H1 (cell line): ENCODE measurements around the gene CEP57L1. TPM values are rescaled to one million over a fixed set of nuclear protein-coding genes. Genes with fewer than 3 reads are reported as not detected.

ENCODE experiments used
- CTCF ChIA-PET: fragments of 300-600 bp; sonication (Branson Sonifier 250); formaldehyde crosslinking; loops from one replicate; lab custom pipeline; 2021; ENCODE audit not compliant: partially characterized antibody; lab: Charles Lee
- POLR2A ChIA-PET: fragments of 300-600 bp; sonication (Branson Sonifier 250); formaldehyde crosslinking; loops from one replicate; lab custom pipeline; 2021; ENCODE audit warnings: inconsistent platforms; ENCODE audit not compliant: partially characterized antibody; lab: Charles Lee
- DNase-seq, 2 experiments: peaks; one replicate each; pipeline versions ENCODE4 v3.0.0 to v3.0.0-alpha.2; 2010 to 2022; ENCODE audit warnings: low spot score in 2 of 2, low read depth in 1 of 2, mixed read lengths in 1 of 2
- FAIRE-seq: peaks from 2 replicates; lab custom pipeline; 2011; peaks lifted over from hg19 to GRCh38; lab: Jason Lieb, UNC
- H2AFZ ChIP-seq: 2 replicates; pipeline ENCODE4 v1.8.1; 2012; ENCODE audit warnings: low read length, inconsistent platforms
- H2AK5ac ChIP-seq: 2 replicates; pipeline ENCODE4 v1.6.1; 2013; ENCODE audit warnings: low read depth, low read length
- H2BK120ac ChIP-seq: replicated peaks from 2 replicates; pipeline ENCODE3; 2013; ENCODE audit warnings: low read depth, low read length, inconsistent platforms
- H2BK12ac ChIP-seq: 2 replicates; pipeline ENCODE4 v1.6.1; 2013; ENCODE audit warnings: low read depth, low read length
- H2BK15ac ChIP-seq: 2 replicates; pipeline ENCODE4 v1.6.1; 2013; ENCODE audit warnings: low read length
- H2BK20ac ChIP-seq: 2 replicates; pipeline ENCODE4 v1.6.1; 2013; ENCODE audit warnings: low read length
- H2BK5ac ChIP-seq: 2 replicates; pipeline ENCODE4 v1.6.1; 2013; ENCODE audit warnings: low read depth, low read length
- H3K14ac ChIP-seq: 2 replicates; pipeline ENCODE4 v1.6.1; 2013; ENCODE audit warnings: inconsistent platforms; ENCODE audit not compliant: insufficient read length
- H3K18ac ChIP-seq: 2 replicates; pipeline ENCODE4 v1.6.1; 2013; ENCODE audit warnings: low read length; ENCODE audit errors: extremely low read depth
- H3K23ac ChIP-seq: 2 replicates; pipeline ENCODE4 v1.6.1; 2013; ENCODE audit warnings: inconsistent platforms; ENCODE audit not compliant: insufficient read length
- H3K23me2 ChIP-seq: 2 replicates; pipeline ENCODE4 v1.6.1; 2013; ENCODE audit warnings: low read depth, low read length
- H3K27ac ChIP-seq: 2 replicates; pipeline ENCODE4 v1.6.1; 2011; ENCODE audit warnings: low read depth, low read length, inconsistent platforms
- H3K27me3 ChIP-seq, 4 experiments: replicated peaks in 1 of 4; 1 replicate in 1 of 4; 2 replicates in 3 of 4; pipeline versions ENCODE4 v1.6.1 to v1.8.1; 2011 to 2013; ENCODE audit warnings: low read length in 3 of 4, mild to moderate bottlenecking in 3 of 4, inconsistent platforms in 2 of 4, mixed read lengths in 2 of 4, moderate library complexity in 1 of 4; ENCODE audit not compliant: control insufficient read depth in 3 of 4, insufficient read depth in 3 of 4; ENCODE audit errors: extremely low read depth in 1 of 4
- H3K36me3 ChIP-seq, 4 experiments: 2 replicates each; pipeline versions ENCODE4 v1.6.1 to v1.8.1; 2011 to 2013; ENCODE audit warnings: mild to moderate bottlenecking in 4 of 4, low read length in 3 of 4, moderate library complexity in 2 of 4, control low read depth in 1 of 4, inconsistent platforms in 1 of 4; ENCODE audit not compliant: insufficient read depth in 4 of 4, control insufficient read depth in 2 of 4
- H3K4ac ChIP-seq: replicated peaks from 2 replicates; pipeline ENCODE3; 2013; ENCODE audit warnings: low read length, low read depth, mixed read lengths, inconsistent platforms; ENCODE audit not compliant: insufficient read length
- H3K4me1 ChIP-seq, 4 experiments: replicated peaks in 1 of 4; 1 replicate in 1 of 4; 2 replicates in 3 of 4; pipeline versions ENCODE4 v1.6.1 to v1.8.1; 2011 to 2013; ENCODE audit warnings: low read length in 3 of 4, inconsistent platforms in 2 of 4, mixed read lengths in 1 of 4; ENCODE audit not compliant: insufficient read depth in 4 of 4, control insufficient read depth in 3 of 4
- H3K4me2 ChIP-seq, 2 experiments: 2 replicates each; pipeline versions ENCODE4 v1.6.1 to v1.8.1; 2011 to 2013; ENCODE audit warnings: low read depth in 2 of 2, low read length in 2 of 2, control low read depth in 1 of 2, inconsistent platforms in 1 of 2, mild to moderate bottlenecking in 1 of 2; ENCODE audit not compliant: insufficient read depth in 1 of 2
- H3K4me3 ChIP-seq, 4 experiments: fragments of 200-600, 300-600 bp in 1 of 4; sonication (generic), shearing (Covaris generic), sonication (Bioruptor Twin) in 1 of 4; 2 replicates each; pipeline versions ENCODE4 v1.5.1 to v1.8.1; 2011 to 2016; ENCODE audit warnings: low read length in 4 of 4, low read depth in 3 of 4, control low read depth in 2 of 4, inconsistent platforms in 2 of 4, mild to moderate bottlenecking in 2 of 4, mixed read lengths in 1 of 4, moderate library complexity in 1 of 4; ENCODE audit not compliant: insufficient read depth in 2 of 4; ENCODE audit errors: extremely low read depth in 1 of 4
- H3K56ac ChIP-seq: replicated peaks from 2 replicates; pipeline ENCODE3; 2013; ENCODE audit warnings: low read depth, mild to moderate bottlenecking, mixed read lengths, low read length, inconsistent platforms; ENCODE audit not compliant: insufficient read length
- H3K79me1 ChIP-seq: 2 replicates; pipeline ENCODE4 v1.6.1; 2013; ENCODE audit warnings: low read depth, low read length, control low read depth
- H3K79me2 ChIP-seq, 2 experiments: 2 replicates each; pipeline versions ENCODE4 v1.6.1 to v1.8.1; 2012 to 2013; ENCODE audit warnings: low read length in 2 of 2, mild to moderate bottlenecking in 2 of 2, inconsistent platforms in 1 of 2; ENCODE audit not compliant: insufficient read depth in 2 of 2, control insufficient read depth in 1 of 2
- H3K9ac ChIP-seq, 4 experiments: replicated peaks in 1 of 4; 1 replicate in 1 of 4; 2 replicates in 3 of 4; pipeline versions ENCODE4 v1.6.1 to v1.8.1; 2011 to 2013; ENCODE audit warnings: low read depth in 3 of 4, low read length in 3 of 4, control low read depth in 2 of 4, mild to moderate bottlenecking in 2 of 4, moderate library complexity in 2 of 4, inconsistent platforms in 1 of 4; ENCODE audit errors: extremely low read depth in 1 of 4
- H3K9me3 ChIP-seq, 2 experiments: 2 replicates each; pipeline versions ENCODE4 v1.6.1 to v1.8.1; 2012 to 2013; ENCODE audit warnings: mild to moderate bottlenecking in 2 of 2, moderate library complexity in 2 of 2, control low read depth in 1 of 2, inconsistent platforms in 1 of 2, low read depth in 1 of 2, low read length in 1 of 2, mixed read lengths in 1 of 2; ENCODE audit not compliant: insufficient read depth in 2 of 2
- H4K20me1 ChIP-seq, 2 experiments: replicated peaks in 1 of 2; 2 replicates each; pipeline versions ENCODE3 to v1.8.1; 2011 to 2013; ENCODE audit warnings: inconsistent platforms in 2 of 2, low read length in 2 of 2, mild to moderate bottlenecking in 1 of 2; ENCODE audit not compliant: insufficient read depth in 2 of 2, control insufficient read depth in 1 of 2
- H4K5ac ChIP-seq: 2 replicates; pipeline ENCODE4 v1.6.1; 2013; ENCODE audit warnings: low read length, low read depth, mixed read lengths, inconsistent platforms; ENCODE audit not compliant: insufficient read length
- H4K8ac ChIP-seq: 2 replicates; pipeline ENCODE4 v1.8.0; 2013; ENCODE audit warnings: mild to moderate bottlenecking, moderate library complexity, low read length, inconsistent platforms; ENCODE audit not compliant: insufficient read depth; ENCODE audit errors: extremely low read depth
- H4K91ac ChIP-seq: replicated peaks from 2 replicates; pipeline ENCODE3; 2013; ENCODE audit warnings: low read length, mixed read lengths, inconsistent platforms; ENCODE audit not compliant: insufficient read length
- ATF2 ChIP-seq: IDR thresholded peaks from 2 replicates; pipeline ENCODE4 v1.6.1; 2012; ENCODE audit warnings: low read length, inconsistent platforms
- BRCA1 ChIP-seq: IDR thresholded peaks from 2 replicates; pipeline ENCODE4 v1.6.1; 2012; ENCODE audit warnings: low read depth, low read length, improper control_type of control experiment
- CREB1 ChIP-seq: IDR thresholded peaks from 2 replicates; pipeline ENCODE4 v1.6.1; 2012; ENCODE audit warnings: inconsistent platforms
- FOSL1 ChIP-seq: IDR thresholded peaks from 2 replicates; pipeline ENCODE4 v1.6.1; 2011; ENCODE audit warnings: mild to moderate bottlenecking, low read depth, low read length, moderate library complexity; ENCODE audit not compliant: insufficient read depth
- JUN ChIP-seq: IDR thresholded peaks from 2 replicates; pipeline ENCODE4 v1.6.1; 2011; ENCODE audit warnings: low read depth, mild to moderate bottlenecking, improper control_type of control experiment, low read length
- NANOG ChIP-seq: IDR thresholded peaks from 2 replicates; pipeline ENCODE4 v1.6.1; 2011; ENCODE audit warnings: low read length, low read depth, mild to moderate bottlenecking, inconsistent platforms; ENCODE audit not compliant: insufficient read depth, poor library complexity, severe bottlenecking
- POLR2A ChIP-seq, 2 experiments: IDR thresholded peaks; 1 replicate in 1 of 2; 2 replicates in 1 of 2; pipeline ENCODE4 v1.6.1; 2011; ENCODE audit warnings: low read depth in 2 of 2, low read length in 2 of 2, mild to moderate bottlenecking in 2 of 2; ENCODE audit errors: control extremely low read depth in 1 of 2
- SAP30 ChIP-seq: fragments of 300-600 bp; sonication (generic); IDR thresholded peaks from 2 replicates; pipeline ENCODE4 v1.7.1; 2012; ENCODE audit warnings: low read length, moderate library complexity, mild to moderate bottlenecking, inconsistent platforms; ENCODE audit not compliant: insufficient read depth, insufficient replicate concordance
- SP1 ChIP-seq: IDR thresholded peaks from 2 replicates; pipeline ENCODE4 v1.6.1; 2011; ENCODE audit warnings: low read depth, low read length
- SP4 ChIP-seq: IDR thresholded peaks from 2 replicates; pipeline ENCODE4 v1.6.1; 2012; ENCODE audit warnings: low read length, inconsistent platforms
- SRF ChIP-seq: IDR thresholded peaks from 2 replicates; pipeline ENCODE4 v1.6.1; 2011; ENCODE audit warnings: mild to moderate bottlenecking, low read depth, low read length, moderate library complexity
- TAF1 ChIP-seq: IDR thresholded peaks from 2 replicates; pipeline ENCODE4 v1.6.1; 2011; ENCODE audit warnings: mild to moderate bottlenecking, low read depth, low read length
- TAF7 ChIP-seq: optimal IDR thresholded peaks from 2 replicates; pipeline ENCODE3; 2011; ENCODE audit warnings: low read depth, mild to moderate bottlenecking, inconsistent platforms, low read length, moderate library complexity, borderline replicate concordance
- polyA plus RNA-seq, 7 experiments: library from polyadenylated mRNA; depleted of rRNA in 3 of 7; stranded (reverse) in 5 of 7; unstranded in 2 of 7; fragments of >200 nt in 5 of 7; fragments of 200-250 nt in 2 of 7; gene quantifications; 1 replicate in 5 of 7; 2 replicates in 1 of 7; 4 replicates in 1 of 7; pipeline versions ENCODE4 v1.2.1 to v1.2.3, GENCODE V29; 2011 to 2013; ENCODE audit warnings: missing spikeins in 2 of 7, mixed read lengths in 2 of 7
- total RNA-seq: library from RNA; stranded (reverse); fragmentation: NEBNext Ultra II Directional; extraction: Animal tissue kit (Norgen Biotek cat#: 25700); gene quantifications from 2 replicates; pipeline ENCODE4 v1.2.1, GENCODE V29; 2021
- TF ChIP-seq, protein P1 (sequence below): IDR thresholded peaks from 2 replicates; pipeline ENCODE4 v1.6.1; 2012; ENCODE audit warnings: inconsistent platforms

The CEP57L1 gene
- total and polyA plus RNA-seq, 2 of the 8 experiments (the other 6 are each of a cell fraction or from before 2014, with no cell fraction given) = 3.6 to 11.5 TPM

- Histone ChIP-seq H3K18ac (no peak overlapping the region), H3K4ac (no peak overlapping the region), H4K20me1 (no peaks in the 10 kb centered on the region), H2AFZ (no peak overlapping the region), H2BK120ac (no peak overlapping the region), H2BK20ac (no peak overlapping the region), H4K5ac (no peak overlapping the region), H3K27ac (no peak overlapping the region), H4K8ac (no peak overlapping the region), H3K9me3 (no peaks in the 10 kb centered on the region; a peak in 2 of 4 replicates), H2BK12ac (no peak overlapping the region), H2BK15ac (no peak overlapping the region), H3K4me3 (no peak overlapping the region), H4K91ac (no peak overlapping the region), H3K23ac (no peak overlapping the region), H3K36me3 (no peaks in the 10 kb centered on the region; a peak in 1 of 8 replicates), H3K4me2 (no peak overlapping the region), H3K9ac (no peak overlapping the region), H3K79me1 (no peaks in the 10 kb centered on the region), H2BK5ac (no peak overlapping the region), H3K23me2 (no peaks in the 10 kb centered on the region), H3K27me3 (no peaks in the 10 kb centered on the region), H3K4me1 (no peaks in the 10 kb centered on the region), H2AK5ac (no peak overlapping the region), H3K79me2 (no peaks in the 10 kb centered on the region), H3K56ac (no peak overlapping the region), H3K14ac (no peak overlapping the region)
- CTCF ChIA-PET = interaction anchor here (0.5 to 1.1 kb wide), 3 partner anchors 241 to 354 kb away, joined by 3 to 4 read pairs (median 3); no protein-coding TSS in a partner anchor
- no peak for DNase-seq
- no peak for FAIRE-seq
- POLR2A ChIA-PET = no interaction called here
- TF ChIP-seq SRF (no peak), SAP30 (no peak), CREB1 (no peak), JUN (no peak), POLR2A (IDR thresholded peaks at IDR 0.05; ENCODE audit: control extremely low read depth in 1 of 2, low read depth in 2 of 2, low read length in 2 of 2) (no peak), FOSL1 (no peak), TAF1 (no peak), TAF7 (no peak), NANOG (no peak), ATF2 (no peak), BRCA1 (no peak), SP4 (no peak), SP1 (no peak)
- TF ChIP-seq, protein P1, sequence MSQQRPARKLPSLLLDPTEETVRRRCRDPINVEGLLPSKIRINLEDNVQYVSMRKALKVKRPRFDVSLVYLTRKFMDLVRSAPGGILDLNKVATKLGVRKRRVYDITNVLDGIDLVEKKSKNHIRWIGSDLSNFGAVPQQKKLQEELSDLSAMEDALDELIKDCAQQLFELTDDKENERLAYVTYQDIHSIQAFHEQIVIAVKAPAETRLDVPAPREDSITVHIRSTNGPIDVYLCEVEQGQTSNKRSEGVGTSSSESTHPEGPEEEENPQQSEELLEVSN = no peak
These were observed 47.9 kb downstream of the CEP57L1 start for GRCh38 chr6:109143191-109143590.
